ENCODE results near the gene EVI5.
A peak's percentile ranks its signal among the peaks of the same experiment; 100 is the strongest.
"Not testable (repeated sequence)": the region's sequence is repeated elsewhere in the genome, so short reads cannot be mapped to it uniquely, and the experiment has no call there.

Gene EVI5

DNA sequence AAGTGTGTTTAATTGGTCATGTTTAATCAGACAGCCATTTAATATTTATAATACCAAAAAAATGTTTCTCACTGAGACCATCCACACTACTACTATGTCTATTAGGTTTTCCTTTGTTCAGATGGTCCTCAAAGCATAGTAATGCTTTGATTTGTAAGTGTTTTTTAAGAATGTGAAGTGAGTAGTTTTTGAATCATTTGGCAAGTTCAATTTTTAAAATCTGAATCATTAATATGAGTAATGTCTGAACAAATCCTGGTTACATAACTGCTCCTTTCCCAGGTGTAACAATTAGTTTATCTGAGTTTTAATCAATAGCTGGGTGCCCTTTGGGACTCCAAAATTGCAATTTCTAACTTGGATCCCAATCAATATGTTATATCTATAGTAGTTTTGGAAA lies 23.5 kb upstream of the EVI5 start:
- Mint-ChIP-seq H3K36me3 (no peaks in the 10 kb centered on the region), H3K27ac (no peak overlapping the region), H3K9me3 (peaks cover 1 to 4% of the 10 kb centered on the region in 2 donors), H3K27me3 (peaks cover 9 to 13% of the 10 kb centered on the region in 2 donors), H3K4me1 (peaks cover 0 to 4% of the 10 kb centered on the region in 2 donors), H3K4me3 (no peak overlapping the region)
- DNase-seq (no peak), ATAC-seq (replicated peaks) (no peak)

DNA sequence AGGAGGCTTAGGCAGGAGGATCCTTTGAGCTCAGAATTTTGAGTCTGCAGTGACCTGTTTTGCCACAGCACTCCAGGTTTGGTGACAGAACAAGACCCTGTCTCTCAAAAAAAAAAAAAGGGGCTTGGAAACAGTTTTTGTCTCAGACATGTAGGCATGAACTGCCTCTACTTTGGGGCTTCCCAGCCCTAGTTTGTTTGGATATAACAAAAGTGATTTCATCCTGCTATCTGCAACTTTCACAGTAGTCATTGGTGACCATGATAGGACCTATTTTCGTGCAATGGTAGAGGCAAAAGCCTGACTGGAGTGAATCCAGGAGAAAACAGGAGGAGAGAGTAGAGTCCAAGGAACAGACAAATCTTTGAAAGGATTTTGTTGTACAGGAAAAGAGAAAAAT lies 20.3 kb upstream of the EVI5 start:
- Mint-ChIP-seq H3K4me1 (peaks cover 0 to 4% of the 10 kb centered on the region in 2 donors), H3K27me3 (no peaks in the 10 kb centered on the region), H3K4me3 (no peak overlapping the region), H3K9me3 (peaks cover 1 to 4% of the 10 kb centered on the region in 2 donors), H3K36me3 (no peaks in the 10 kb centered on the region), H3K27ac (no peak overlapping the region)
- DNase-seq (no peak), ATAC-seq (replicated peaks) (no peak)

DNA sequence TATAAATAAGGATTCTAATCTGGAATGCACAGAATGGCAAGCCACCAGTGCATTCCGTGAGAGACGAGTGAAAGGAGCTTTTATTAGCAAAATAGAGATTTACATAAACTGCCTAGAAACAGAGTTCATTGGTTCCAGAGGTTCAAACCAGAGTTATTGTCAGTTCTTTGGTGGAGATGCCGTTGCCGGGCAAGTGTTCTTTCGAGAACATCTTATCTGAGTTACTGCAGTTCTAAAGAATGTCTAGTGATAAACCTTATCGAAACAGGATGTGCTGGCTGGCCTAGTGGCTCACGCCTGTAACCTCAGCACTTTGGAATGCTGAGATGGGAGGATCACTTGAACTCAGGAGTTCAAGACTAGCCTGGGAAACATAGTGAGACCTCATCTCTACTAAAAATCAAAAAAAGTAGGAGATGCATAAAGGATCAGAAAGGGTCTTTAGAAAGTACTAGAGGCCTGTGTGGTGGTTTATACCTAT lies 19.9 kb upstream of the EVI5 start:
- no peak for DNase-seq
- ATAC-seq (replicated peaks) = peak; percentile 94 to 96
- no peaks in the 10 kb centered on the region for H3K27me3 Mint-ChIP-seq
- peaks cover 0 to 4% of the 10 kb centered on the region in 2 donors for H3K4me1 Mint-ChIP-seq
- H3K36me3 Mint-ChIP-seq = no peaks in the 10 kb centered on the region
- peaks cover 1 to 4% of the 10 kb centered on the region in 2 donors for H3K9me3 Mint-ChIP-seq
- H3K27ac Mint-ChIP-seq = no peak overlapping the region
- no peak overlapping the region for H3K4me3 Mint-ChIP-seq

DNA sequence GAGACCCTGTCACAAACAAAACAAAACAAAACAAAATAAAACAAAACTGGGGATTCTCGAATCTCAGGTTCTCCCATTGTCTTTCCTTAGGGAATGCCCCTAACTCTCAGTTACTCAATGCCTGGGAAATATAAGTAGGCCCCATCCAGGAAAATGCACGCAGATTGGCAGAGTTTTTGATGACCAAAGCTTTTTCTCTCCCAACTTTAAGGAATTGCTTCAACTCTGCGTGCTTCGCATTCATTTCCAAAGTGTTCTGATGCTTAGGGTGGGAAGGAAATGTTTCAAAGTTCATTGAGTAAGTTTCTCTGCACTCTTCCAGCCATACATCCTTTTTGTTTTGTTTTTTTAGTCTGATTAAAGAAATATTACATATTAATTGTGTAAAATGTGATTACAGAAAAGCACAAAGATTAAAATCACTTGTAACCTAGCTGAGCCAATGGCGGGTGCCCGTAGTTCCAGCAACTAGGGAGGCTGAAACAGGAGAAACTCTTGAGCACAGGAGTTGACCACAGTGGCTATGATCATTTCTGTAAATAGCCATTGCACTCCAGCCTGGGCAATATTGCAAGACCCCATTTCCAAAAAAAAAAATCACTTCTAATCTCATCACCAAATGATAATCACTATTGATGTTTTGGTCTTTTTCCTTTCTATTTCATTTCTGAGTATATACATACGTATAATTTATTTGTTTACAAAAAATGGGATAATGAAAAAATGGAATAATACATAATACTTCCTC lies 18.4 kb upstream of the EVI5 start:
- Mint-ChIP-seq H3K4me1 (peaks cover 0 to 4% of the 10 kb centered on the region in 2 donors), H3K36me3 (no peaks in the 10 kb centered on the region), H3K27ac (no peak overlapping the region), H3K4me3 (no peak overlapping the region), H3K27me3 (no peaks in the 10 kb centered on the region), H3K9me3 (peaks cover 1 to 4% of the 10 kb centered on the region in 2 donors)
- DNase-seq (no peak), ATAC-seq (replicated peaks) (no peak)

DNA sequence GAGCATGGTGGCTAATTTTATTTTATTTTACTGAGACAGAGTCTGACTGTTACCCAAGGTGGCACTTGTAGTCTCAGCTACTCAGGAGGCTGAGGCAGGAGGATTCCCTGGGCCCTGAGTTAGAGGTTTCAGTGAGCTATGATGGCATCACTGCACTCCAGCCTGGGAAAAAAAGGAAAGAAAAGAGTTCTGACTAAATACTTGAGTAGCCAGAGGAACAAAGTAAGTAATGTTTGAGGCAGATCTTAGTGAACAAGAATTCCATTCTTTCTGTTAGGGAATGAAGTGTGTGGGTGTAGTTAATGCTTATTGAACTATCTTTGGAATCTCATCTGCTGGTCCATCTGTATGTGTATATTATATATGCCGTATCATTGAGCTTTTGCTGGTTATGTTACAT lies 13.1 kb upstream of the EVI5 start:
- Mint-ChIP-seq H3K27me3 (peaks cover 7 to 12% of the 10 kb centered on the region in 2 donors), H3K36me3 (no peaks in the 10 kb centered on the region), H3K4me1 (peaks cover 0 to 3% of the 10 kb centered on the region in 2 donors), H3K27ac (no peak overlapping the region), H3K9me3 (no peaks in the 10 kb centered on the region), H3K4me3 (no peak overlapping the region)
- no peak for DNase-seq
- ATAC-seq (replicated peaks) = no peak

DNA sequence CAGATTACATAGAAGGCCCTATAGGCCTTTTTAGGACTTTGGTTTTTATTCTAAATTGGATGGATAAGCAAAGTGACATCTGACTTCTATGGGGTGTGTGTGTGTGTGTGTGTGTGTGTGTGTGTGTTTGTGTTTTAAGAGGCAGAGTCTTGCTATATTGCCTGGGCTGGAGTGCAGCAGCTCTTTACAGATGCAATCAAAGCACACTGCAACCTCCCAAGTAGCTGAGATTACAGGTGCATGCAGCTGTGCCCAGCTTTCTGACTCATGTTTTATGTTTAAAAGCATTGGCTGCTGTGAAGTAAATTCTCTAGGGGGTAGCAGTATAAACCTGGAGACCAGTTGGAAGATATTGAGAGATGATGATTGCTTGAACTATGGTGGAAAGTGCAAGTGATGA lies 12.4 kb upstream of the EVI5 start:
- Mint-ChIP-seq H3K4me3 (no peak overlapping the region), H3K27me3 (peaks cover 7 to 12% of the 10 kb centered on the region in 2 donors), H3K9me3 (no peaks in the 10 kb centered on the region), H3K36me3 (no peaks in the 10 kb centered on the region), H3K4me1 (peaks cover 0 to 3% of the 10 kb centered on the region in 2 donors), H3K27ac (no peak overlapping the region)
- DNase-seq (no peak), ATAC-seq (replicated peaks) (no peak)

DNA sequence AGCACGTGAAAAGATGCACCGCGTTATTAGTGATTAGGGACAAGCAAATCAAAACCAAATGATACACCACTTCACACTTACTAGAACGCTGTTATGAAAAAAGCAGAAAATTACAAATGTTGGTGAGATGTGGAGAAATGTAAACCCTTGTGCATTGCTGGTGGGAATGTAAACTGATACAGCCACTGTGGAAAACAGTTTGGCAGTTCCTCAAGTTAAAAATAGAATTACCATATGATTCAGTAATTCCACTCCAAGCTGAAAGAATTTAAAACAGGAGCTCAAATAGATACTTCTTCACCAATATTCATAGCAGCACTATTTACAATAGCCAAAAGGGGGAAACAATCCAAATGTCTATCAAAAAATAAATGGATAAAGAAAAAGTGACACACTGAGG lies 10.3 kb upstream of the EVI5 start:
- DNase-seq (no peak), ATAC-seq (replicated peaks) (no peak)
- Mint-ChIP-seq H3K4me3 (no peak overlapping the region), H3K27ac (no peak overlapping the region), H3K27me3 (peaks cover 12 to 18% of the 10 kb centered on the region in 2 donors), H3K4me1 (peaks cover 0 to 3% of the 10 kb centered on the region in 2 donors), H3K9me3 (no peaks in the 10 kb centered on the region), H3K36me3 (no peaks in the 10 kb centered on the region)

DNA sequence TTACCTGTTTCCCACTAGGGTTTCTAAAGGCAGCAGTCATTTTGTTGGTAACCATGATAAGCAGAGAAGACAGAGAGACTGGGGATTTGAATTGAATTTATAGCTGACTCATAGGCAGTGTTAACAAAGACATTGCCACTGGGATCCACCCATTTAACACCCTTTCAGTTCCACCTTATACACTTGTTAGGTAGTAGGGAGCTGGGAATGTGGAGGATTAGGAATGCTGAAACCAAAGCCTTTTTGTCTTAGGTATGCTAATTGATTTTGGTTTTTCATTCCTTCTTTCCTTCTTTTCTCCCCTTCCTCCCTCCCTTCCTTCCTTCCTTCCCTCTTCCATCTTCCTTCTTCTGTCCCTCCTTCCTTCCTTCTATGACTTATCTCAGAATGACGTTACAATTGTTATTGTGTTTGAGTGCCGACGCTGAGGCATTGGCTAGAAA lies 7.5 kb upstream of the EVI5 start:
- DNase-seq = no peak
- no peak overlapping the region for H3K27ac Mint-ChIP-seq
- H3K27me3 Mint-ChIP-seq = peaks cover 12 to 18% of the 10 kb centered on the region in 2 donors

DNA sequence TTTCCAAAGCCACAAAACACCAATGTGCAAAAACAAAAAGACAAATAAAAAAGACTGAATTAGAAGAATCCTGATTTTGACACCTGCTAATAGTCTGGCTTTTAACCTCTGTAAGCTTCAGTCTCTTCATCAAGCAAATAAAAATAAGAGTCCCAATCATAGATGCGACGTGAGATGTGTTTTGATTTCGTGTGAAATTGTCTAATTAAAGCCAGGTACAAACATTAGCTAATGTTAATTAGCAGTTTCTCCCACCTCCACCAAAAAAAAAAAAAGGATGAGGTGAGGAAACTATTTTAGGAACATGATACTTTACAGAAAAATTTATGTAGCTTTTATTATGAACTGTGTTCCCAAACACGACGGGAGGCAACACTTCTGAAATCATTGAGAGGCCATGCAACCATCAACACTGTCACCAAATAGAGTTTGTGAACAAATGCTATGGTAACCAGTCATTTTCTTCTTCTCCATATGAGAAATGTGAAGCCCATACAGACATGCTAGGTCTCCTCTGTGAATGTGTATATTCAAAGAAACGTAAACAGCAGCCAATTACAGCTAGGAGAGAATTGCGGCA lies 6.7 kb upstream of the EVI5 start:
- DNase-seq = no peak
- H3K4me3 Mint-ChIP-seq = no peak overlapping the region
- peaks cover 12 to 21% of the 10 kb centered on the region in 2 donors for H3K27me3 Mint-ChIP-seq
- no peaks in the 10 kb centered on the region for H3K36me3 Mint-ChIP-seq
- H3K9me3 Mint-ChIP-seq = no peaks in the 10 kb centered on the region
- no peak overlapping the region for H3K27ac Mint-ChIP-seq
- H3K4me1 Mint-ChIP-seq = no peaks in the 10 kb centered on the region
- ATAC-seq (replicated peaks) = no peak

More for the DNA sequence above, 7.5 kb upstream of the EVI5 start:
- H3K36me3 Mint-ChIP-seq = no peaks in the 10 kb centered on the region
- H3K4me1 Mint-ChIP-seq = no peaks in the 10 kb centered on the region
- ATAC-seq (replicated peaks) = no peak
- no peaks in the 10 kb centered on the region for H3K9me3 Mint-ChIP-seq
- no peak overlapping the region for H3K4me3 Mint-ChIP-seq

DNA sequence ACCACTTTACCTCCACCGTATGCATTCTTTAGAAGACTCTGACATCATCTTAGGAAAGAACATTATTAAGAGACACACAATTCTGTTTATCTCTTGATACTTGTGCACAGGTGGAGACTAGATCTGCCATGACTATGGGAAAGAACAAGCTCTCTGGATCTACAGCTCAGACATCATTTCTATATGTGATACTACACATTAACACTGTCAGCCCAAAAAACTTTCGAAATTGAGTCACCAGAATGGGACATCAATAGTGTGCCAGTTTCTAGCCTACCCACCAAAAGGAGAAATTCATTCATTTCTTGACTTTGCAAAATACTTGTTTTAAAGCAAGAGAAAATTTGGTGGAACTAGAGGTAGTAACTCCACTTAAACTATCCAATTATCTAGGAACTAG lies 6.0 kb upstream of the EVI5 start:
- no peaks in the 10 kb centered on the region for H3K36me3 Mint-ChIP-seq
- H3K4me1 Mint-ChIP-seq = no peaks in the 10 kb centered on the region
- H3K27ac Mint-ChIP-seq = no peak overlapping the region
- H3K4me3 Mint-ChIP-seq = no peak overlapping the region
- ATAC-seq (replicated peaks) (no peak), DNase-seq (no peak)
- H3K27me3 Mint-ChIP-seq = peaks cover 12 to 22% of the 10 kb centered on the region in 2 donors
- H3K9me3 Mint-ChIP-seq = no peaks in the 10 kb centered on the region

DNA sequence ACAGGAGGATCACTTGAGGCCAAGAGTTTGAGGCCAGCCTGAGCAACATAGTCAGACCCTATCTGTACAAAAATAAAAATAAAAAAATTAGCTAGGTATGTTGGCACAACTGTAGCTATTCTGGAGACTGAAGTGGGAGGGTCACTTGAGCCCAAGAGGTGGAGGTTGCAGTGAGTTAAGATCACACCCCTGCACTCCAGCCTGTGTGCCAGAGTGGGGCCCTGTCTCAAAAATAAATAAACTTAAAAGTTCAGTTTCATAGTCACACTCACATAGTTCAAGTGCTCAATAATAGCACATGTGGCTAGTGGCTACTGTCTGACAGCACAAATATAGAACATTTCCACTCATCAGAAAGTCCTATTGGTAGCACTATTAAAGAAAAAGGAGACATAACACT lies 5.2 kb upstream of the EVI5 start:
- no peak for DNase-seq
- H3K4me3 Mint-ChIP-seq = no peak overlapping the region
- no peak for ATAC-seq (replicated peaks)

DNA sequence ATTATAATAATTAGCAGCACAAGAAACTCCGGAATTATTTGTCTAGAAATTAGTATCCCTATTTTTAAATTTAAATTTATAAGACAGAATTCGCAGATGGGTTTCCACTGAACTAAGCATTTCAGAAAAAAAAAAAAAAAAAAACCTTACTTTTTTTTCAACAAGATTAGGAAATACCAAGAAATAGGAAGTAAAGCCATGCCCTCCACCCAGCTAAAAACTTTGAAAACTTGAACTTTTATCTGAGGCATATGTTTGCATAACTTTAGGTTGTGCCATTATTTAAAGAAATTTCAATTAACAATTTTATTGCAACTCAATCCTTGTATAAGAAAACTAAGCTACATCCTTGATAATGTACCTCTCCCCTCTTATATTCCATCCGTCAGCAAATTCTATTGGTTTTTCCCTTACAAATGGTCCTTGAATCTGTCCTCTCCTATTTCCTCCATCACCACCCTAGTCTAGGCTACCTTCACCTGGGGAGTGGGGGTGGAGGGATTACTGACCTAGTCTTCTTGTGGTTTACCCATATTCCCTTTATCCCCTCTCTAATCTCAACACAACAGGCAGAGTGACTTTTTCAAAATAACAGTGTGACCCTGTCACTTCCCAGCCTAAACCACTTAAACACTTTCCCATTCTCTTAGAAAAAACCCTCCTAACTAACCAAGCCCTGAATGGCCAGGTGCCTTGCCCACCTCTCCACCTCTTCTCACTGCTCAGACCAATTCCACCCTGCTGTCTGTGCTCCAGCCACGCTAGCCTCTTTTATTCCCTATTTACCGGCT lies 1.4 kb upstream of the EVI5 start:
- Mint-ChIP-seq H3K9me3 (no peaks in the 10 kb centered on the region), H3K4me1 (peaks cover 9 to 26% of the 10 kb centered on the region in 2 donors), H3K4me3 (peak overlapping the region in 1 of 2 donors; percentile 3), H3K27me3 (peaks cover 6 to 11% of the 10 kb centered on the region in 2 donors), H3K27ac (peak overlapping the region; percentile 0), H3K36me3 (peaks cover 0 to 4% of the 10 kb centered on the region in 2 donors)
- ATAC-seq (replicated peaks) (no peak), DNase-seq (no peak)

More for the DNA sequence above, 5.2 kb upstream of the EVI5 start:
- Mint-ChIP-seq H3K36me3 (no peaks in the 10 kb centered on the region), H3K27me3 (peaks cover 12 to 22% of the 10 kb centered on the region in 2 donors), H3K4me1 (peaks cover 4 to 5% of the 10 kb centered on the region in 2 donors), H3K9me3 (no peaks in the 10 kb centered on the region), H3K27ac (no peak overlapping the region)

DNA sequence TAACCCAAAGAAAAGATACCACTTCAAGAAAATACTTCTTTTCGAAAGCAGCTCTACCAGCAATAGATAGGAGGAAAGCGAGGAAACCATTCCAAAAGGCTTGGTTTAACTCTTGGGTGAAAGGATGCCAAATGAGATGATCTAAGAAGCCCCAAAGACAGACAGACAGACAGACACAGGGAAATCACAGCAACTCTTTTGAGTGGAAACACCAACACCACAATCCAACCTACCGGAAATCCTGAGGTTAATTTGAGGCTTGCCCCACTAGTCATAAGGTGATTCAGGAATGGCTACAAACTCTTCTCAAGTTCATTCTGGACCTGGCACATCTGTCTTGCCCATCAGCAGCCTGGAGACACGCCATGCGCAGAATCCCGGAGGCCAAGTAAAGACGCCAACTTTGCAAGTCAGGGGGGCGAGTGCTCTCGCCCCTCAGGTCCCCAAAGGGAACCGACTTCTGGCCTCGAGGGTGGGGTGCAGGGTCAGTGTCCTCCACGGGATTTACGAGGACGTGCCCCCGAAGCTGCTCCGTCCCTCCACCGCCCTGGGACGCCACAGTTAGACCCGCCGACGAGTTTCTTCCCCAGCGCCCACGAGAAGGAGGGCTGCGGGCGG lies 778 bp downstream of the EVI5 start:
- H3K9me3 Mint-ChIP-seq = no peaks in the 10 kb centered on the region
- H3K4me3 Mint-ChIP-seq = peak overlapping the region; percentile 89 to 95
- H3K27me3 Mint-ChIP-seq = peaks cover 0 to 5% of the 10 kb centered on the region in 2 donors
- H3K4me1 Mint-ChIP-seq = peaks cover 9 to 36% of the 10 kb centered on the region in 2 donors
- peak overlapping the region; percentile 59 for H3K27ac Mint-ChIP-seq
- ATAC-seq (replicated peaks) (peak; percentile 15 to 27), DNase-seq (peak; percentile 57)
- H3K36me3 Mint-ChIP-seq = peaks cover 5 to 13% of the 10 kb centered on the region in 2 donors

DNA sequence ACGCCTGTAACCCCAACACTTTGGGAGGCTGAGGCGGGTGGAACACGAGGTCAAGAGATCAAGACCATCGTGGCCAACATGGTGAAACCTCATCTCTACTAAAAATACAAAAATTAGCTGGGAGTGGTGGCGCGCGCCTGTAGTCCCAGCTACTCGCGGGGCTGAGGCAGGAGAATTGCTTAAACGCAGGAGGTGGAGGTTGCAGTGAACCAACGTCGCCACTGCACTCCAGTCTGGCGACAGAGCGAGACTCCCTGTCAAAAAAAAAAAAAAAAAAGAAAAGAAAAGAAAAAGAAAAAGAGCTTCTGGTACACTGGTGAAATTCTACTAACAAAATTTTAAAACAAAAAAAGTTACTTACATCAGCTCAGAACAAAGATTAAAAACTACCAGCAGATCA lies 1.4 kb downstream of the EVI5 start:
- peak overlapping the region; percentile 89 to 95 for H3K4me3 Mint-ChIP-seq
- not testable (repeated sequence) for DNase-seq; H3K9me3 Mint-ChIP-seq; ATAC-seq (replicated peaks); H3K27me3 Mint-ChIP-seq; H3K27ac Mint-ChIP-seq
- peaks cover 6 to 13% of the 10 kb centered on the region in 2 donors for H3K36me3 Mint-ChIP-seq
- H3K4me1 Mint-ChIP-seq = peaks cover 9 to 37% of the 10 kb centered on the region in 2 donors

Data from stimulated activated naive B cell treated with anti-CD40 and anti-IgM and Interleukin-4, amounts not matched to agents 10 μg/mL and 1 μg/mL and 100 μg/mL, for 72 hours (primary cell).